Liver (tissue), 9 donors: ENCODE results near the gene RBM33. TPM values are rescaled to one million over a fixed set of nuclear protein-coding genes. Genes with fewer than 3 reads are reported as not detected.

Source experiments
- DNase-seq: peaks from one replicate; pipeline ENCODE4 v3.0.0-alpha.2; 2017; ENCODE audit warnings: low spot score
- H3K27ac ChIP-seq, 2 donors: one replicate each; pipeline ENCODE4 v1.7.0; 2013; ENCODE audit warnings: inconsistent platforms in 2 of 2, low read length in 2 of 2, control low read depth in 1 of 2, low read depth in 1 of 2, mild to moderate bottlenecking in 1 of 2
- H3K27me3 ChIP-seq, 4 donors: one replicate each; pipeline versions ENCODE4 v1.6.1 to v1.7.0; 2013; ENCODE audit warnings: low read length in 3 of 4, inconsistent platforms in 1 of 4, mild to moderate bottlenecking in 1 of 4, moderate library complexity in 1 of 4; ENCODE audit not compliant: control insufficient read depth in 4 of 4, insufficient read depth in 4 of 4
- H3K36me3 ChIP-seq, 4 donors: one replicate each; pipeline versions ENCODE4 v1.6.1 to v1.7.0; 2013; ENCODE audit warnings: low read length in 3 of 4, mild to moderate bottlenecking in 3 of 4, low read depth in 1 of 4, moderate library complexity in 1 of 4; ENCODE audit not compliant: control insufficient read depth in 4 of 4, insufficient read depth in 3 of 4
- H3K4me1 ChIP-seq, 4 donors: one replicate each; pipeline versions ENCODE4 v1.6.1 to v1.7.0; 2013; ENCODE audit warnings: low read length in 3 of 4, mild to moderate bottlenecking in 3 of 4, moderate library complexity in 1 of 4; ENCODE audit not compliant: control insufficient read depth in 4 of 4, insufficient read depth in 4 of 4
- H3K4me3 ChIP-seq, 3 donors: one replicate each; pipeline versions ENCODE4 v1.6.1 to v1.7.0; 2013; ENCODE audit warnings: low read length in 3 of 3, control low read depth in 1 of 3, low read depth in 1 of 3, mild to moderate bottlenecking in 1 of 3
- H3K9ac ChIP-seq, 2 donors: one replicate each; pipeline ENCODE4 v1.7.0; 2013; ENCODE audit warnings: low read length in 2 of 2, mild to moderate bottlenecking in 2 of 2, moderate library complexity in 2 of 2, control low read depth in 1 of 2, low read depth in 1 of 2
- H3K9me3 ChIP-seq, 4 donors: one replicate each; pipeline versions ENCODE4 v1.6.1 to v1.7.0; 2013; ENCODE audit warnings: low read length in 3 of 4; ENCODE audit not compliant: control insufficient read depth in 4 of 4
- ATF3 ChIP-seq: IDR thresholded peaks from 2 replicates; pipeline ENCODE4 v1.6.1; 2016; ENCODE audit warnings: antibody characterized with exemption
- CTCF ChIP-seq: fragments of 150-350 bp; IDR thresholded peaks from 2 replicates; pipeline ENCODE4 v1.5.1; 2017; ENCODE audit warnings: improper control_type of control experiment, low read depth, low read length; ENCODE audit not compliant: missing input control
- EGR1 ChIP-seq, 2 donors: IDR thresholded peaks; 2 replicates each; pipeline ENCODE4 v1.6.1; 2016 to 2018; ENCODE audit warnings: antibody characterized with exemption in 2 of 2, low read depth in 2 of 2
- GABPA ChIP-seq, 2 donors: IDR thresholded peaks in 1 of 2; conservative IDR thresholded peaks in 1 of 2; 2 replicates each; pipeline ENCODE4 v1.6.1; 2016; ENCODE audit warnings: antibody characterized with exemption in 2 of 2, mild to moderate bottlenecking in 1 of 2, moderate library complexity in 1 of 2
- HNF4A ChIP-seq, 2 donors: conservative IDR thresholded peaks; 2 replicates each; pipeline ENCODE4 v1.6.1; 2016; ENCODE audit warnings: antibody characterized with exemption in 2 of 2, mild to moderate bottlenecking in 2 of 2
- JUND ChIP-seq, 2 donors: IDR thresholded peaks; 2 replicates each; pipeline ENCODE4 v1.6.1; 2016; ENCODE audit warnings: antibody characterized with exemption in 2 of 2
- MAX ChIP-seq: IDR thresholded peaks from 2 replicates; pipeline ENCODE4 v1.6.1; 2016; ENCODE audit warnings: antibody characterized with exemption
- NR2F2 ChIP-seq: IDR thresholded peaks from 2 replicates; pipeline ENCODE4 v1.6.1; 2016; ENCODE audit warnings: antibody characterized with exemption
- RXRA ChIP-seq, 2 donors: IDR thresholded peaks; 2 replicates each; pipeline ENCODE4 v1.6.1; 2017 to 2018; ENCODE audit warnings: antibody characterized with exemption in 2 of 2, mild to moderate bottlenecking in 1 of 2
- SP1 ChIP-seq: IDR thresholded peaks from 2 replicates; pipeline ENCODE4 v1.6.1; 2018; ENCODE audit warnings: antibody characterized with exemption, mild to moderate bottlenecking
- TAF1 ChIP-seq: conservative IDR thresholded peaks from 2 replicates; pipeline ENCODE4 v1.6.1; 2016; ENCODE audit warnings: antibody characterized with exemption, mild to moderate bottlenecking
- WGBS: extraction: QIAGEN DNeasy Blood & Tissue Kit; methylation state at CpG from one replicate; pipeline ENCODE4 v1.1.7; 2013; 5-methylcytosine and 5-hydroxymethylcytosine counted together
- polyA plus RNA-seq, 2 donors: library from polyadenylated mRNA; stranded (reverse) in 1 of 2; unstranded in 1 of 2; fragments of 200-250 nt in 1 of 2; fragments of >200 nt in 1 of 2; fragmentation: Nextera tagmentation in 1 of 2; extraction: Ambion mirVana in 1 of 2; gene quantifications; one replicate each; pipeline versions ENCODE4 v1.2.1 to v1.2.3, GENCODE V29; 2013 to 2015
- total RNA-seq, 2 donors: library from RNA; depleted of rRNA; stranded (reverse); fragments of >200 nt; gene quantifications; one replicate each; pipeline ENCODE4 v1.2.3, GENCODE V29; 2014
- donor health status: healthy.
- donor health status: healthy.
- donor health status: healthy.
- donor health status: healthy.
- donor health status: healthy.

RBM33 gene
- total and polyA plus RNA-seq, 4 donors = 7.8 to 48.9 (median 28.2) TPM

GRCh38 chr7:155763122-155763521 is 118.7 kb downstream of the RBM33 start:
- no peak overlapping the region for H3K4me3 ChIP-seq
- peaks cover 15 to 39% (median 31%) of the 10 kb centered on the region in 4 donors for H3K36me3 ChIP-seq
- no peaks in the 10 kb centered on the region for H3K9me3 ChIP-seq
- no peak for DNase-seq
- no peak overlapping the region for H3K27ac ChIP-seq
- no peak overlapping the region for H3K9ac ChIP-seq
- 91% methylated on average over 10 of the region's 10 CpGs for WGBS
- peaks cover 0 to 4% (median 2%) of the 10 kb centered on the region in 4 donors for H3K4me1 ChIP-seq
- H3K27me3 ChIP-seq = no peaks in the 10 kb centered on the region
- TF ChIP-seq JUND (IDR thresholded peaks at IDR 0.05) = no peak
- TF ChIP-seq RXRA (IDR thresholded peaks at IDR 0.05) = no peak
- no peak for TF ChIP-seq EGR1 (IDR thresholded peaks at IDR 0.05; ENCODE audit: low read depth in 2 of 2)
- no peak for TF ChIP-seq NR2F2
- no peak for TF ChIP-seq ATF3
- no peak for TF ChIP-seq GABPA (IDR thresholded peaks at IDR 0.05 in 1 of 2, conservative IDR thresholded peaks at IDR 0.05 in 1 of 2)
- no peak for TF ChIP-seq MAX
- TF ChIP-seq HNF4A (conservative IDR thresholded peaks at IDR 0.05) = no peak
- no peak for TF ChIP-seq CTCF
- TF ChIP-seq SP1 = no peak
- no peak for TF ChIP-seq TAF1

- no peaks in the 10 kb centered on the region for H3K9me3 ChIP-seq
- DNase-seq = no peak
- no peaks in the 10 kb centered on the region for H3K27me3 ChIP-seq
- peak in 1 of 2 donors; percentile 38 for TF ChIP-seq RXRA (IDR thresholded peaks at IDR 0.05)
- peak; percentile 52 for TF ChIP-seq NR2F2
- TF ChIP-seq TAF1 = no peak
- H3K27ac ChIP-seq = peak overlapping the region; percentile 25 to 49
- no peak overlapping the region for H3K4me3 ChIP-seq
- H3K4me1 ChIP-seq = peaks cover 0 to 4% (median 2%) of the 10 kb centered on the region in 4 donors
- no peak overlapping the region for H3K9ac ChIP-seq
- 72% methylated on average over 27 of the region's 27 CpGs for WGBS
- H3K36me3 ChIP-seq = peaks cover 16 to 39% (median 32%) of the 10 kb centered on the region in 4 donors
Observed at GRCh38 chr7:155763691-155764437, 119.4 kb downstream of the RBM33 start.

GRCh38 chr7:155764438-155764793 is 120.0 kb downstream of the RBM33 start:
- 85% methylated on average over 7 of the region's 7 CpGs for WGBS
- Histone ChIP-seq H3K27me3 (no peaks in the 10 kb centered on the region), H3K4me3 (no peak overlapping the region), H3K4me1 (peaks cover 0 to 4% (median 2%) of the 10 kb centered on the region in 4 donors), H3K36me3 (peaks cover 19 to 44% (median 36%) of the 10 kb centered on the region in 4 donors), H3K27ac (peak overlapping the region; percentile 25), H3K9ac (no peak overlapping the region), H3K9me3 (no peaks in the 10 kb centered on the region)
- TF ChIP-seq SP1 (peak; percentile 37), EGR1 (IDR thresholded peaks at IDR 0.05; ENCODE audit: low read depth in 2 of 2) (no peak), NR2F2 (peak; percentile 20), RXRA (IDR thresholded peaks at IDR 0.05) (peak in 1 of 2 donors; percentile 23), JUND (IDR thresholded peaks at IDR 0.05) (no peak)
- DNase-seq = no peak
